Right lobe of liver (tissue), 6 donors: ENCODE measurements around the gene AMY2B. TPM values are rescaled to one million over a fixed set of nuclear protein-coding genes. Genes with fewer than 3 reads are reported as not detected.
A peak's percentile ranks its signal among the peaks of the same experiment; 100 is the strongest.
"Not testable (repeated sequence)": the region's sequence is repeated elsewhere in the genome, so short reads cannot be mapped to it uniquely, and the experiment has no call there.

ENCODE experiments used
- ATAC-seq, 4 donors: fragments of 200-7000 bp; cut with Tn5 transposase; one replicate each; pipeline ENCODE4 v1.9.1; 2020; ENCODE audit warnings: mild to moderate bottlenecking in 4 of 4, moderate library complexity in 4 of 4
- DNase-seq, 3 donors: peaks; one replicate each; pipeline ENCODE4 v3.0.0-alpha.2; 2020
- H3K27ac ChIP-seq, 3 donors: fragments of 200-600 bp; one replicate each; pipeline ENCODE4 v1.8.0; 2022
- H3K27me3 ChIP-seq, 2 donors: fragments of 200-600 bp; one replicate each; pipeline ENCODE4 v1.8.0; 2022
- H3K36me3 ChIP-seq, 4 donors: fragments of 200-600 bp; sonication (generic) in 1 of 4; one replicate each; pipeline versions ENCODE4 v1.5.1 to v1.8.0; 2017 to 2022; ENCODE audit warnings: control low read depth in 1 of 4
- H3K4me1 ChIP-seq, 4 donors: fragments of 200-600 bp; sonication (generic) in 1 of 4; one replicate each; pipeline versions ENCODE4 v1.5.1 to v1.8.0; 2017 to 2022; ENCODE audit warnings: control low read depth in 1 of 4
- H3K4me3 ChIP-seq, 3 donors: fragments of 200-600 bp; one replicate each; pipeline ENCODE4 v1.8.0; 2022
- H3K9me3 ChIP-seq, 4 donors: fragments of 200-600 bp; sonication (generic) in 1 of 4; one replicate each; pipeline versions ENCODE4 v1.5.1 to v1.8.0; 2017 to 2022; ENCODE audit warnings: control low read depth in 1 of 4
- CTCF ChIP-seq, 4 donors: fragments of 200-600 bp in 3 of 4; fragments of 450-650 bp in 1 of 4; IDR thresholded peaks; one replicate each; pipeline versions ENCODE4 v1.5.1 to v1.8.0; 2016 to 2022; ENCODE audit warnings: antibody characterized with exemption in 4 of 4, mild to moderate bottlenecking in 2 of 4
- POLR2A ChIP-seq: fragments of 450-650 bp; IDR thresholded peaks from one replicate; pipeline ENCODE4 v1.6.1; 2017; ENCODE audit warnings: antibody characterized with exemption, mild to moderate bottlenecking
- WGBS: methylation state at CpG from one replicate; pipeline ENCODE4 v1.1.6; 2018; ENCODE audit warnings: low coverage, low lambda C conversion rate; ENCODE audit not compliant: insufficient coverage; ENCODE audit errors: missing lambda C conversion rate; 5-methylcytosine and 5-hydroxymethylcytosine counted together
- intact Hi-C, 2 donors: fragments of 100-400 bp; cut with DNase I; formaldehyde crosslinking; loops; one replicate each; pipeline versions ENCODE4 v1.11.2 to v1.14.1; 2022
- total RNA-seq, 6 experiments: library from RNA; depleted of rRNA in 2 of 6; stranded (reverse); fragments of >200 nt in 2 of 6; fragmentation: NEBNext Ultra II Directional in 3 of 6; extraction: Animal tissue kit (Norgen Biotek cat#: 25700) in 3 of 6; gene quantifications; one replicate each; pipeline versions ENCODE4 v1.1.0 to v1.2.4, GENCODE V29; 2016 to 2023
- donor health status: DM: no; HTN: yes; CAD: no.
- donor health status: DM: no; HTN: no; CAD: no.
- donor health status: DM: no; HTN: no; CAD: no.
- donor health status: DM: no; HTN: yes; CAD: no.
- donor health status: DM: no; HTN: yes; CAD: no.

The AMY2B gene
- total RNA-seq, 6 experiments from 2014 or later: 4.3 to 21.2 (median 9.2) TPM

GRCh38 chr1:103560427-103560826 is 11.0 kb upstream of the AMY2B start:
- no peak for TF ChIP-seq CTCF (IDR thresholded peaks at IDR 0.05)
- Histone ChIP-seq H3K27me3 (no peaks in the 10 kb centered on the region), H3K4me3 (no peak overlapping the region), H3K36me3 (peaks cover 0 to 4% (median 0%) of the 10 kb centered on the region in 4 donors), H3K9me3 (no peaks in the 10 kb centered on the region), H3K4me1 (peaks cover 0 to 29% (median 6%) of the 10 kb centered on the region in 4 donors), H3K27ac (peak overlapping the region in 2 of 3 donors; percentile 77 to 95)
- ATAC-seq (peak; percentile 72 to 84 (median 80)), DNase-seq (no peak)
- intact Hi-C loops: no loop called here

- H3K9me3 ChIP-seq, DNase-seq, H3K27me3 ChIP-seq, intact Hi-C loops, H3K36me3 ChIP-seq: not testable (repeated sequence)
- ATAC-seq: peak in 3 of 4 donors; percentile 14 to 51 (median 19)
- peaks cover 0 to 31% (median 6%) of the 10 kb centered on the region in 4 donors for H3K4me1 ChIP-seq
- H3K27ac ChIP-seq: peak overlapping the region in 2 of 3 donors; percentile 77 to 95
- 61% methylated on average over 3 of the region's 3 CpGs for WGBS
- peak overlapping the region in 1 of 3 donors; percentile 5 for H3K4me3 ChIP-seq
These were observed 10.3 kb upstream of the AMY2B start for GRCh38 chr1:103561124-103561523.

GRCh38 chr1:103561643-103562395 is 9.6 kb upstream of the AMY2B start:
- Histone ChIP-seq H3K9me3 (no peaks in the 10 kb centered on the region), H3K27me3 (no peaks in the 10 kb centered on the region), H3K36me3 (no peaks in the 10 kb centered on the region), H3K4me3 (peak overlapping the region in 2 of 3 donors; percentile 4 to 19), H3K4me1 (peaks cover 0 to 37% (median 6%) of the 10 kb centered on the region in 4 donors), H3K27ac (peak overlapping the region; percentile 11 to 95 (median 77))
- intact Hi-C loops: no loop called here
- DNase-seq (no peak), ATAC-seq (peak; percentile 77 to 83 (median 80))
- no peak for TF ChIP-seq POLR2A
- TF ChIP-seq CTCF (IDR thresholded peaks at IDR 0.05): no peak
- 21% methylated on average over 2 of the region's 2 CpGs for WGBS

GRCh38 chr1:103563056-103563455 is 8.3 kb upstream of the AMY2B start:
- Histone ChIP-seq H3K4me1 (peaks cover 0 to 37% (median 6%) of the 10 kb centered on the region in 4 donors), H3K4me3 (peak overlapping the region in 1 of 3 donors; percentile 4)
- intact Hi-C loops: no loop called here

More at GRCh38 chr1:103563056-103563455, 8.3 kb upstream of the AMY2B start:
- DNase-seq (no peak), ATAC-seq (no peak)
- no peaks in the 10 kb centered on the region for H3K9me3 ChIP-seq
- WGBS: 57% methylated on average over 4 of the region's 4 CpGs
- TF ChIP-seq CTCF (IDR thresholded peaks at IDR 0.05) (no peak), POLR2A (no peak)
- no peaks in the 10 kb centered on the region for H3K36me3 ChIP-seq
- H3K27ac ChIP-seq: peak overlapping the region in 2 of 3 donors; percentile 77 to 95
- no peaks in the 10 kb centered on the region for H3K27me3 ChIP-seq
